ENCODE measurements around the gene PLCB1.

The PLCB1 gene

GRCh38 chr20:8755340-8756118, 623.5 kb downstream of the PLCB1 start:
- Histone ChIP-seq H3K9me3 (ENCODE audit: control insufficient read depth, insufficient read depth, low read length) (no peaks in the 10 kb centered on the region), H3K4me3 (ENCODE audit: low read length) (no peak overlapping the region), H3K4me2 (ENCODE audit: low read length) (no peak overlapping the region), H3K36me3 (ENCODE audit: control insufficient read depth, low read length) (no peaks in the 10 kb centered on the region), H3K27ac (ENCODE audit: low read depth, low read length) (no peak overlapping the region), H3F3A (ENCODE audit: control insufficient read depth, insufficient read depth) (no peaks in the 10 kb centered on the region), H3K79me2 (ENCODE audit: control insufficient read depth, low read length) (no peaks in the 10 kb centered on the region), H4K20me1 (ENCODE audit: control insufficient read depth, insufficient read depth, low read depth, low read length) (no peaks in the 10 kb centered on the region), H3K27me3 (ENCODE audit: control insufficient read depth, low read length) (no peaks in the 10 kb centered on the region), H3K4me1 (ENCODE audit: control insufficient read depth, low read length) (no peaks in the 10 kb centered on the region), H3K9me2 (replicated peaks; ENCODE audit: control insufficient read depth, low read length) (no peaks in the 10 kb centered on the region)
- TF ChIP-seq CTCF (IDR thresholded peaks at IDR 0.05; ENCODE audit: low read depth, low read length, poor library complexity, severe bottlenecking) (no peak), EZH2phosphoT487 (IDR thresholded peaks at IDR 0.05; ENCODE audit: borderline replicate concordance, low read length) (no peak)

GRCh38 chr20:8756410-8756809, 624.3 kb downstream of the PLCB1 start:
- no peaks in the 10 kb centered on the region for H3K36me3 ChIP-seq (ENCODE audit: control insufficient read depth, low read length)
- H3K27me3 ChIP-seq (ENCODE audit: control insufficient read depth, low read length): no peaks in the 10 kb centered on the region
- no peak overlapping the region for H3K27ac ChIP-seq (ENCODE audit: low read depth, low read length)
- no peak overlapping the region for H3K4me2 ChIP-seq (ENCODE audit: low read length)
- no peaks in the 10 kb centered on the region for H3K79me2 ChIP-seq (ENCODE audit: control insufficient read depth, low read length)
- no peaks in the 10 kb centered on the region for H3K4me1 ChIP-seq (ENCODE audit: control insufficient read depth, low read length)
- H3K9me2 ChIP-seq (replicated peaks; ENCODE audit: control insufficient read depth, low read length): no peaks in the 10 kb centered on the region
- no peaks in the 10 kb centered on the region for H3F3A ChIP-seq (ENCODE audit: control insufficient read depth, insufficient read depth)
- no peaks in the 10 kb centered on the region for H4K20me1 ChIP-seq (ENCODE audit: control insufficient read depth, insufficient read depth, low read depth, low read length)
- no peak overlapping the region for H3K4me3 ChIP-seq (ENCODE audit: low read length)
- no peaks in the 10 kb centered on the region for H3K9me3 ChIP-seq (ENCODE audit: control insufficient read depth, insufficient read depth, low read length)
- TF ChIP-seq EZH2phosphoT487 (IDR thresholded peaks at IDR 0.05; ENCODE audit: borderline replicate concordance, low read length) (no peak), CTCF (IDR thresholded peaks at IDR 0.05; ENCODE audit: low read depth, low read length, poor library complexity, severe bottlenecking) (no peak)

- H3K36me3 ChIP-seq (ENCODE audit: control insufficient read depth, low read length): no peaks in the 10 kb centered on the region
- H3K27ac ChIP-seq (ENCODE audit: low read depth, low read length): no peak overlapping the region
- H3F3A ChIP-seq (ENCODE audit: control insufficient read depth, insufficient read depth): no peaks in the 10 kb centered on the region
- H3K9me3 ChIP-seq (ENCODE audit: control insufficient read depth, insufficient read depth, low read length): no peaks in the 10 kb centered on the region
- no peaks in the 10 kb centered on the region for H3K79me2 ChIP-seq (ENCODE audit: control insufficient read depth, low read length)
- H3K4me2 ChIP-seq (ENCODE audit: low read length): no peak overlapping the region
- H3K4me1 ChIP-seq (ENCODE audit: control insufficient read depth, low read length): no peaks in the 10 kb centered on the region
- H3K9me2 ChIP-seq (replicated peaks; ENCODE audit: control insufficient read depth, low read length): no peaks in the 10 kb centered on the region
- TF ChIP-seq CTCF (IDR thresholded peaks at IDR 0.05; ENCODE audit: low read depth, low read length, poor library complexity, severe bottlenecking): no peak
- TF ChIP-seq EZH2phosphoT487 (IDR thresholded peaks at IDR 0.05; ENCODE audit: borderline replicate concordance, low read length): no peak
- H3K27me3 ChIP-seq (ENCODE audit: control insufficient read depth, low read length): no peaks in the 10 kb centered on the region
- H4K20me1 ChIP-seq (ENCODE audit: control insufficient read depth, insufficient read depth, low read depth, low read length): no peaks in the 10 kb centered on the region
- no peak overlapping the region for H3K4me3 ChIP-seq (ENCODE audit: low read length)
These were observed 625.1 kb downstream of the PLCB1 start for GRCh38 chr20:8757146-8757545.
